ENCODE data around the gene ST8SIA2. TPM values are rescaled to one million over a fixed set of nuclear protein-coding genes. Genes with fewer than 3 reads are reported as not detected.

ST8SIA2 gene
- total RNA-seq, 2 donors from 2014 or later = 0.73 to 2.3 TPM

GRCh38 chr15:92425578-92426225 is 32.0 kb downstream of the ST8SIA2 start:
- Histone ChIP-seq H3K4me3 (no peak overlapping the region), H3K4me1 (replicated peaks) (no peaks in the 10 kb centered on the region), H3K27me3 (replicated peaks; ENCODE audit: insufficient read depth) (no peaks in the 10 kb centered on the region), H3K9me3 (no peaks in the 10 kb centered on the region), H3K27ac (no peak overlapping the region), H3K36me3 (no peaks in the 10 kb centered on the region)
- WGBS = 78% methylated on average over 12 of the region's 12 CpGs
- TF ChIP-seq CTCF (IDR thresholded peaks at IDR 0.05) (no peak), POLR2A (IDR thresholded peaks at IDR 0.05) (no peak), POLR2AphosphoS5 (IDR thresholded peaks at IDR 0.05) (no peak)
- intact Hi-C loops (cut with DNase I) = no loop called here
- no peak for DNase-seq (ENCODE audit: low spot score)

GRCh38 chr15:92429378-92430068 is 35.8 kb downstream of the ST8SIA2 start:
- 64% methylated on average over 2 of the region's 2 CpGs for WGBS
- no peaks in the 10 kb centered on the region for H3K27me3 ChIP-seq (replicated peaks; ENCODE audit: insufficient read depth)
- no peaks in the 10 kb centered on the region for H3K4me1 ChIP-seq (replicated peaks)
- no peak for DNase-seq (ENCODE audit: low spot score)
- no peaks in the 10 kb centered on the region for H3K36me3 ChIP-seq
- no peak overlapping the region for H3K27ac ChIP-seq
- TF ChIP-seq POLR2AphosphoS5 (IDR thresholded peaks at IDR 0.05) = no peak
- TF ChIP-seq CTCF (IDR thresholded peaks at IDR 0.05) = no peak
- TF ChIP-seq POLR2A (IDR thresholded peaks at IDR 0.05) = no peak
- H3K4me3 ChIP-seq = no peak overlapping the region
- intact Hi-C loops (cut with DNase I) = no loop called here
- no peaks in the 10 kb centered on the region for H3K9me3 ChIP-seq

GRCh38 chr15:92430069-92430440 is 36.4 kb downstream of the ST8SIA2 start:
- 79% methylated on average over 1 of the region's 1 CpG for WGBS
- intact Hi-C loops (cut with DNase I) = no loop called here
- H3K4me1 ChIP-seq (replicated peaks) = no peaks in the 10 kb centered on the region
- TF ChIP-seq POLR2AphosphoS5 (IDR thresholded peaks at IDR 0.05) (no peak), POLR2A (IDR thresholded peaks at IDR 0.05) (no peak), CTCF (IDR thresholded peaks at IDR 0.05) (no peak)
- H3K27ac ChIP-seq = no peak overlapping the region
- no peak for DNase-seq (ENCODE audit: low spot score)
- H3K27me3 ChIP-seq (replicated peaks; ENCODE audit: insufficient read depth) = no peaks in the 10 kb centered on the region
- no peaks in the 10 kb centered on the region for H3K36me3 ChIP-seq
- no peaks in the 10 kb centered on the region for H3K9me3 ChIP-seq
- H3K4me3 ChIP-seq = no peak overlapping the region

GRCh38 chr15:92435145-92435544 is 41.5 kb downstream of the ST8SIA2 start:
- TF ChIP-seq POLR2AphosphoS5 (IDR thresholded peaks at IDR 0.05) (no peak), CTCF (IDR thresholded peaks at IDR 0.05) (no peak), POLR2A (IDR thresholded peaks at IDR 0.05) (no peak)
- WGBS = 90% methylated on average over 3 of the region's 3 CpGs
- no peak overlapping the region for H3K27ac ChIP-seq
- no peaks in the 10 kb centered on the region for H3K4me1 ChIP-seq (replicated peaks)
- H3K27me3 ChIP-seq (replicated peaks; ENCODE audit: insufficient read depth) = no peaks in the 10 kb centered on the region
- no peak overlapping the region for H3K4me3 ChIP-seq
- H3K36me3 ChIP-seq = no peaks in the 10 kb centered on the region
- no peak for DNase-seq (ENCODE audit: low spot score)
- intact Hi-C loops (cut with DNase I) = no loop called here
- no peaks in the 10 kb centered on the region for H3K9me3 ChIP-seq

GRCh38 chr15:92438471-92438870 is 44.8 kb downstream of the ST8SIA2 start:
- Histone ChIP-seq H3K27me3 (replicated peaks; ENCODE audit: insufficient read depth) (no peaks in the 10 kb centered on the region), H3K36me3 (no peaks in the 10 kb centered on the region), H3K4me3 (no peak overlapping the region), H3K4me1 (replicated peaks) (no peaks in the 10 kb centered on the region), H3K9me3 (no peaks in the 10 kb centered on the region), H3K27ac (no peak overlapping the region)
- intact Hi-C loops (cut with DNase I) = no loop called here
- DNase-seq (ENCODE audit: low spot score) = no peak
- 61% methylated on average over 12 of the region's 12 CpGs for WGBS
- no peak for TF ChIP-seq POLR2AphosphoS5 (IDR thresholded peaks at IDR 0.05)
- TF ChIP-seq POLR2A (IDR thresholded peaks at IDR 0.05) = no peak
- TF ChIP-seq CTCF (IDR thresholded peaks at IDR 0.05) = no peak
